ENCODE data around the gene CALHM3.

GRCh38 chr10:103440416-103440815 is 38.6 kb downstream of the CALHM3 start:
- TF ChIP-seq CTCF (conservative IDR thresholded peaks at IDR 0.05; ENCODE audit: low read length) (no peak), EZH2phosphoT487 (IDR thresholded peaks at IDR 0.05; ENCODE audit: borderline replicate concordance, low read depth, low read length) (no peak)
